HL-60/S4 (cell line): ENCODE measurements around the gene FYN.

Source experiments
- in situ Hi-C: fragments of 300-500 bp; cut with MboI; formaldehyde crosslinking; loops from 2 replicates; pipeline ENCODE4 v1.14.3; 2022; ENCODE audit warnings: low sequenced_read_pairs

FYN gene

DNA sequence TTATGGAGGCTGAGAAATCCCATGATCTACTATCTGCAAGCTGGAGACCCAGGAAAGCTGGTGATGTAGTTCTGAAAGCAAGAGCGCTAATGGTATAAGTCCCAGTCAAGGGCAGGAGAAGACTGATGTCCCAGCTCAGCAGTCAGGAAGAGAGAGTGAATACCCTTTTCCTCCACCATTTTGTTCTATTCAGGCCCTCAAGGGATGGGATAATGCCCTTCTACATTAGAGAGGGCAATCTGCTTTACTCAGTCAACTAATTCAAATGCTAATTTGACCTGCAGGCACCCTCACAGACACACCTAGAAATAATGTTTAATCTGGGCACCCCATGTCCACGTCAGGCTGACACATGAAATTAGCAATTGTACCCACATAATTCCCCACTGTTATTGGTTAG is 10.8 kb upstream of the FYN start:
- in situ Hi-C loops, result no loop called here

GRCh38 chr6:111880181-111880888 is 7.1 kb upstream of the FYN start:
- in situ Hi-C loops, result no loop called here

DNA sequence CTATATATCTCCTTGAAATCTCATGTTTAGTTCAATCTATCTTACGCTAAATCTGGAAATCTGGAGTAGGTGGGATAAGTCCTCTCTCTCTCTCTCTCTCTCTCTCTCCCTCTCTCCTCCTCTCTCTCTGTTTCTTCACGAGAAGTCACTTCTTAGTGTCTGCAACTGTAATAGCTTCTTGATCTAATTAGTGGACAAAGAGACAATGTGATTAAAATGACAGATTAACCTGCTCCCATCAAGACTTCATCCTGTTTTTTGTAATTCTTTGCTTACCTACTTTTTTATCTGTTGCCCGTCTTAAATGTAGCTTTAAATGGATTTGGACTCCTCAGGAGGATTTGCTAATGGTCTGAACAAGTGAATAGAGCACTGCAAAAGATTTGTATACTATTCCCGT is 2.5 kb upstream of the FYN start:
- in situ Hi-C loops, result no loop called here

- in situ Hi-C loops, result no loop called here
Measured at GRCh38 chr6:111874025-111874415, 768 bp upstream of the FYN start.

DNA sequence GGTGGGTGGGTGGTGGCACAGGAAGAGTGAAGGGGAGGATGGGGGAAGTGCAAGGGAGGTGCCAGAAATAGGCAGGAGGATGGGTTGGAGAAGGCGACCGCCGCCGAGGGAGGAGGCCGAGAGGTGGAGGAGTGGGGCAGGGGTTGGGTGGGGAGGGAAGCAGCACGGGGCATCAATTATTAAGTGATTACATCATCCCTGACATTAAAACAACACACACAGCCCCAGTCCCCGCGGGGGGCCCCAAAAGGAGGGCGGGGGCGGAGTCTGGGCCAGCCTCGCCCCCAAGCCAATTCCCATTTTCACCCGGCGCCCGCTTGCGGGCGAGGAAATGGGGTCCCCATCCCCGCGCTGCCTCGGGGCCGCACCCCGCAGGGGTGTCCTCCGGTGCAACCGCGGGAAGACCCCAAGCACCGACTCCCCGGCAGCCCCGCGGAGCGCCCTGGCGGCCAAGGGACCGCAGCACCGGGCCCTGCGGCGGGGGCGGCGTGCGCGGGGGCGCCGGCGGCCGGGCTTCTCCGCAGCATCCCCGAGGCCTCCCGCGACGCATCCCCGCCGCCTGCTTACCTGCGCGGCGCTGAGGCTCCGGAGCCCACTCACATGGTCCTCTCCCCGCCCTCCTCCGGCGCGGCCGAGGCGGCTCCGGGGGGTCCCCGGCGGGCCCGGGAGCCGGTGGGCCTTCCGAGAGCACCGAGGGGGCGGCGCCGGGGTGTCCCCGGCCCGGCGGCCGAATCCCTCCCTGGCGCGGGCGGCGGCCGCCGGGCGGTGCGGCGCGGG is 663 bp downstream of the FYN start:
- in situ Hi-C loops, result no loop called here

- in situ Hi-C loops, result no loop called here
Measured at GRCh38 chr6:111871725-111872400, 1.4 kb downstream of the FYN start.

- in situ Hi-C loops, result no loop called here
Measured at GRCh38 chr6:111871207-111871606, 2.0 kb downstream of the FYN start.

- in situ Hi-C loops, result no loop called here
Measured at GRCh38 chr6:111870742-111871064, 2.5 kb downstream of the FYN start.

DNA sequence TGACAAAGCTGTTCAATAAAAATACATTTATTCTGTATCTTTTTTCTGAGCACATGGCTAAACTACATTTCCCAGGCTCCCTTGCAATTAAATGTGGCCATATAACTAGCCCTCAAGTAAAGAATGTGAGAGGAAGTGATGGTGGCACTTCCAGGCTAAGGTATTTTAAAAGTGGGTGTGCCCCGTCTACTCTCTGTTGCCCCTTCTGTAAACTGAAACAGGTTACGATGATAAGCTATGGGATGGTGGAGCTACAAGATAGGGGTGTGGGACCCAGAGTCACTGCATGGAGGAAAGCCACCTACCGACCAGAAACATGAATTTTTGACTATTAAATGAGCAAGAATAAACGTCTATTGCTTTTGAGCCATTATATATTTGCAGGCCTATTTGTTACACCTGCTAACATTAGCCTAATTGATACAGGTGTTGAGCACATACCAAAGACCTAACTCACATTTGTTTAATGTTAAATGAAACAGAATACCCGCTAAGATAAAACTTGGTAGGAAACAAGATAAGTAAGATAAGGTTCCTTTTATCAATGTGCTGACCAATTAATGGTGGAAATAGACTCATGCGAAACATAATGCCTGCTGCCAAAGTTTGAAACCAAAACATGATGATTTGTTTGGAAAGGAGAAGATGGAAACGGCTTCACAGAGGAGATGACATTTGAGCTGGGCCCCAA is 3.1 kb downstream of the FYN start:
- in situ Hi-C loops, result no loop called here

GRCh38 chr6:111866857-111867256 is 6.4 kb downstream of the FYN start:
- in situ Hi-C loops, result no loop called here

DNA sequence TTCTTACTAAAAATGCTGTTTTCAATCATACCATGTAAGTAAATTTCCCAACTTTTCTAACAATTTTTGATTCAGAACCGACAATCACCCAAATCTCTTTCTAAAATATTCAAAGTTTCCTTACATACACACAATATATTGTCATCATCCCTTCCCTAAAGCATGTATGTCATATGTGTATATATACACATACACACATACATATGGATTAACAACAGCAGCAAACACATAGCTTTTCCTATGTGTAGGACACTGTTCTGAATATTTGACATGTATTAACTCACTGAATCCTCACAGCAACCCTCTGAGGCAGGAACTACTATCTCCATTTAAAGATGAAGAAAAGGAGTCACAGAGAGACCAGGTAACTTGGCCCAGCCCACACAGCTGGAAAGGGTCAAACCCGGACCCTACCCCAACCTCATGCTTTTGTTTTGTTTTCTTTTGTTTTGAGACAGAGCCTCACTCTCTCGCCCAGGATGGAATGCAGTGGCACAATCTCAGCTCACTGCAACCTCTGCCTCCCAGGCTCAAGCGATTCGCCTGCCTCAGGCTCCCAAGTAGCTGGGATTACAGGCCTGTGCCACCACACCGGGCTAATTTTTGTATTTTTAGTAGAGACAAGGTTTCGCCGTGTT is 7.2 kb downstream of the FYN start:
- in situ Hi-C loops, result no loop called here

DNA sequence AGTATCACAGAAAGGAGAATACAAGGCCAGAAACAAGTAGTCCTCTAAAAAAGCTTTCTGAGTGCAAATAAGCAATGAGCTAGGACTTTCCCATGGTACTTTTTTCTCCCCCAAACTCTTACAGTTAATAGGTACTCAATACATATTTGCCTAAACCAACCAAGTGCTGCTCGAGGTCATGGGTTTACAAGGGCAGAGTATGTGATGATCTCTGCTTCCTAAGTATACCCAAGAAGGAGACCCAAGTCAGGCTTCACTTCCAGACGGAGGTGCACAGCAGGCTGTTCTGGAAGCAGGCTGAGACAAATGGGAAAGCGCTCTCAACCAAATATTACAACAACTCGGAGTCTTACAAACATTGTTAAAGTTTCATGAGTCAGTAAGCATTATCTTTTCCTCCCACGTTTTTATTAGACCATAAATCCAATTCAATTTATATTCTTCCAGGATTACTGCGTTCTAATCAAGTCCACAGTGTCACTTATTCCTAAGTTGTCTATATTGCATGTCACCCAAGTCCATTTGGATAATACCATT is 8.1 kb downstream of the FYN start:
- in situ Hi-C loops, result no loop called here

GRCh38 chr6:111864138-111865048 is 8.9 kb downstream of the FYN start:
- in situ Hi-C loops, result no loop called here

DNA sequence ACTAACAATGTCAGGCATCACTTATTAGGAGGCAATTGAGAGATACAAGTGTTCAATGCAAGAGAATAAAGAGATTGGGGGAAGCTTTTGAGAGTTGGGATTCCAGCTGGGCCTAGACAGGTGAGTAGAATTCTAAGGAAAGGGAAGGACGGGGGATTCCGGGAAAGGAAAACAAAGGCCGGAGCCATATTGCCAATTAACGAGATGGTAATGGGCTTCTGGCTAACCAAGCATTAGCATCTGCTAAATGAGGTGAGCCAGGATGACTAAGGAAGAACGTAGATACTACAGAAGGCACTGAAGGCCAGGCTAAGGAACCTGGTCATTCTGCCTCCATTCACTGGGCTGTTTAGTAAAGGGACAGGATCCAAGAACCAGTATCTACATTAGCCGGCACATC is 10.5 kb downstream of the FYN start:
- in situ Hi-C loops, result no loop called here

- in situ Hi-C loops, result no loop called here
Measured at GRCh38 chr6:111862314-111862713, 10.9 kb downstream of the FYN start.

DNA sequence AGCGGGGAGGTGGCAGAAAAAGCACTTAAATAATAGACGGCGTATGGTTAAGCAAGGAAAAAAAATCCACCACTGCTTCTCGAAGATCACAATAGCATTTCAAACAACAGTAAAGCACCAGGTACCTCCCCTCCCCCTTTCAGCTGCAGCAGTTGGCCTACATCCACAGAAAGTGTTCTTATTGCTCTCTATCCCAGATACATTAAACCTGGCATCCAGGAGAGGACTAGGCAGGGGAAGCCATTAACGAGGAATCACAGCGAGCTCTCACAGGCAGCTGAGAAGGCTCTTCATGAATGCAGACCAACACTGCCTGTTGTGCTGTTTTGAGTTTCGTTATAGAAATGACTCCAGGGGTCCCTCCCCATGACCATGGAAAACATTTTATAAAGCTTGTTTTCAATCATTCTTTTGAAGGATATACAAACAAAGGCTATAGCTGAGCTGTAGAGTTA is 11.8 kb downstream of the FYN start:
- in situ Hi-C loops, result no loop called here

DNA sequence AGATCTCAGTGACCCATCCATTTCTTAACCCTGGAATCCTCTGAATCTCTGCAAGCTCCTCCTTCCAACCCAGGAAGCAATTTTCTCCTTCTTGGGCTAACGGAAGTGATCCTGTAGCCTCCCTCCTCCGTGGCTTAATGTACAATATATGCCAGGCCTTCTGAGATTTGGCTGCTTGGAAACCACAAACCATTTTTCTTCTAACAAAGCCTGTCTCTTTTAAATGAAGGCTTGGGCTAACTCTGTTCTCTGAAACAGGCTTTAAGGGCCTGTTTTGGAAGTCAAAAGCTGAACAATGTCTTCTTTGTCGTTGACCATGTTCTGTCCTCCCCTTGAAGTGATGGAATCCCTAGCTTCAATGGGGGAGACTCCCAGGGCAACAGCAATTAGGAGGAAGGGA is 14.9 kb downstream of the FYN start:
- in situ Hi-C loops, result no loop called here

DNA sequence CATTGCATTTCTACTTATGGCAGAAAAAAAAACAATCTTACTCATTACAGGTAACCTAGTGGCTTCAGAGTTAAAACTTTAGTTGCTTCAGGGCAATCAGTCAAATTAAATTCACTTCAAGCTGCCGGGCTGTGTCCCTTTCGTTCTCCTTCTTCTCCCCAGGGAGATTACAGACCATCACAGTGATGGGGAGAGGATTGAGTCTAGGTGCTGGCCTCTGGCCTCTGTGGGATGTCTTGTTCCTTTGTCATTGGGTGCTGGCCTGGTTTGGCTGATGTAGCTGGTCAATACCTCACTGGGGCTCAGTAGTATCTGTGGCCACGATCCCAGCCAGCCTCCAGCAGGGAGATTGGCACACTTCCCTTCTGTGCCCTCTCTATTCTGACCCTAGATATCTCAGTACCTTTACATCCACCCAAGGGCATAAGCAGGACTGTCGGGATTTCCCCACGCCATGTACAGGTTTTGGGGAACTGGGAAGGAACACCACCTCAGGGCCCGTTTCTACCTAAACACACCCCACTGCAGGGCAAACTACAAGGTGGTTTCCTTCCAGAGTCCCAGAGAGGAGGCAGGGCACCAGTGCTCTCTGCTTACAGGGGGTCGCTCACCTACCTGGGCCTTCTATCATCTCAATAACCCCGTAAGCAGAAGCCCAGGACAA is 15.4 kb downstream of the FYN start:
- in situ Hi-C loops, result no loop called here

- in situ Hi-C loops, result no loop called here
Measured at GRCh38 chr6:111855753-111856152, 17.5 kb downstream of the FYN start.
